NCI-H2081 treated with DMSO at 0.1 percent for 48 hours (cell line): ENCODE data around the gene RARG.
"Not testable (repeated sequence)": the region's sequence is repeated elsewhere in the genome, so short reads cannot be mapped to it uniquely, and the experiment has no call there.

Source experiments
- DNase-seq: peaks from one replicate; lab custom pipeline; 2025; lab: John Stamatoyannopoulos, UW

RARG gene

DNA sequence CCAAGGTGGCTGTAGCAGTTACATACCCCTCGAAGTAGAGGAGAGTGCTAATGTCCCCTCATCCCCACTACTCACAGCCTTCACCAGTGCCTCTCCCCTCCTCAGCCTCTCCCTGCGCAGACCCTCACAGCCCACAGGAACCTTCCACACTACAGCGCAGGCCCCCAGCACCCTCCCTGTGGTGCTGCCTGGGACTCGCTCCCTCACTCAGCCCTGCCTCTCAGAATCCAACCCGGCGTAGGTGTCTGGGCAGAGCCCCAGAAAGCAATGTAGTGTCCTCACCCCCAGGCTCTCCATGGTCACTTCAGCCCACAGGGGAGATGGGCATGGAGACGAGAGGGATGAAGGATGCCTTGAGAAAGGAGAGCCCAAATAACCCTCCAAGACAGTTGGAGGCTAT is 62.4 kb downstream of the RARG start:
- DNase-seq, result no peak

DNA sequence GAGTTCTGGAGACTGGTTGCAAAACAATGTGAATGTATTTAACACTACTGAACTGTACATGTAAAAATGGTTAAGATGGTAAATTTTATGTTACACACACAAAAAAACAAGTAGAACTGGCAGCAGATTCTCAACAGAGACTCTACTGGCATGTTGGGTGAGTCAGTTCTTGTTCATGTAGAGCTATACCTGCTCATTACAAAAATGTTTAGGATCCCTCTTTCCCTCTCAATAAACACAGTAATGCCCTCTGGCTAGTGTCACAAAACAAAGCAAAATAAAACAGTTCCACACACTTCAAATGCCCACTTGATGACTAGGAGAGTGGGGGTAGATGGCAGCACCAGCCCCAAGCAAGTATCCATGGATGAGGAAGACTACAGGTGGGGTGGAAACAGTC is 65.2 kb downstream of the RARG start:
- DNase-seq, result no peak

DNA sequence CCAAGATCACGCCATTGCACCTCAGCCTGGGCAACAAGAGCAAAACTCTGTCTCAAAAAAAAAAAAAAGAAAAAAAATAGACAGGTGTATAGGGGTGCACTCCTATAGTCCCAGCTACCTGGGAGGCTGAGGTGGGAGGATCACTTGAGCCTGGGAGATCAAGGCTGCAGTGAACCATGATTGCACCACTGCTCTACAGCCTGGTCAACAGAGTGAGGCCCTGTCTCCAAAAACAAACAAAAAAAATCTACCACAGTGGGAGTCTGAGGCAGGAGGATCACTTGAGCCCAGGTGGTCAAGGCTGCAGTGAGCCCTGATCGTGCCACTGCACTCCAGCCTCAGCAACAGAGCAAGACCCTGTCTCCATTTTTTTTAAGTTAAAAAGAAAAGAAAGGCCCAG is 69.0 kb downstream of the RARG start:
- not testable (repeated sequence) for DNase-seq

DNA sequence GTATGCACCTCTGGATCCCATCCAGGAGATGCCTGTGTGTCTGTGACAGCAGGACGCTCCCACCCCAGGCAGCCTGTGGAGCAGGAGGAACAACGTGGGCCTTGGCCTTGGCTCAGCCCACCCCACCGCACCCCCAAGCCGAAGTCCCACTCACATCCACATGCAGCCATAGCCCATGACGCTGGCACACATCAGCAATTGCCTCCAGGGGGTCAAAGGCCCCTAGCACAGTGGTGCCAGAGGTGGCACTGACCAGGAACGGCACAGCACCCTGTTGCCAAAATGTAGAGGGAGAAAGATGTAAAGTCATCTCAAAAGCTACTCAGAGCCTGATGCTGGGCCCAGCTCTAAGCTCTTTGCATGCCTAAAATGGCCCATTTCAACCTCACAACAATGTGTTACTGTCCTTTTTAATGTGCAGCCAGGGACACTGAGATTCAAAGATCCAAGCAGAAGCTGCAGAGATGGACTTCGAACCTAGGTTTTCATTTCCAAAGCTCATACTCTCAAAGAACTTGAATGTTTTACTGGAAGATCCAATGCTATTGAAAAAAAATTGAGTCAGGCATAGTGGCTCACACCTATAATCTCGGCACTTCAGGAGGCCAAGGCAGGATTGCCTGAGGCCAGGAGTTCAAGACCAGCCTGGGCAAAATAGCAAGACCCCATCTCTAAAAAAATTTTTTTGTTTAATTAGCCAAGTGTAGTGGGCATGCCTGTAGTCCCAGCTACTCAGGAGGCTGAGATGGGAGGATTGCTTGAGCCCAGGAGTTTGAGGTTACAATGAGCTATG is 70.7 kb downstream of the RARG start:
- no peak for DNase-seq

DNA sequence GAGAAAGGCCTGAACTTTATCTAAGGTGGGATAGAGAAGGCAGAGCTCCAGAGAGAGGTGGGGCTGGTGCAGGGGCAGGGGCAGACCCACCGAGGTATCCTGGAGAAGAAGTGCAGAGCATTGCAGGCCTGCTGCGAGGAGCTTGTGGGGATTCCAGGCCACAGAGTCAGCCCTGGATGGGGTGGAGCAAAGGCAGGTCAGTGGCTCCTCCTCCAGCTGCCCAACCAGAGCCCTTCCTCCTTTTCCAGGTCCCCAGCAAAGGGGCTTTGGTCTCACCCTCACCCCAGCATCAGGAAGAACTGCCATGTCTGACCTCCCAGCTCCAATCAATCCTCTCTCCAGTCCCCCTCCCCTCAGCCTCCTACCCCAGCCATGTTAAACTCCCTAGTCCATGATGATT is 71.3 kb downstream of the RARG start:
- no peak for DNase-seq
